MCF 10A (cell line): ENCODE data around the gene PP2D1. TPM values are rescaled to one million over a fixed set of nuclear protein-coding genes. Genes with fewer than 3 reads are reported as not detected.

Experiments used
- BruUV-seq: library from RNA; stranded (reverse); fragments of 400-500 nt; replicated peaks from 2 replicates; lab custom pipeline; 2021; lab: Mats Ljungman, UMichigan
- CTCF ChIA-PET: fragments of 300-600 bp; sonication (Branson Sonifier 250); formaldehyde crosslinking; extraction: SDS; loops from one replicate; lab custom pipeline; 2021; ENCODE audit warnings: antibody characterized with exemption, inconsistent platforms; lab: Yijun Ruan, JAX
- POLR2A ChIA-PET: fragments of 300-600, 350-650 bp; sonication (Branson Sonifier 250); formaldehyde crosslinking; extraction: SDS; loops from one replicate; lab custom pipeline; 2020; ENCODE audit warnings: antibody characterized with exemption, inconsistent platforms; lab: Yijun Ruan, JAX
- DNase-seq: peaks from one replicate; pipeline ENCODE4 v3.0.0-alpha.2; 2018; ENCODE audit not compliant: unreplicated experiment
- H3K27ac Mint-ChIP-seq: one replicate; pipeline ENCODE4 v1.8.0; 2022; ENCODE audit warnings: mild to moderate bottlenecking, low read depth, mixed read lengths; ENCODE audit not compliant: unreplicated experiment
- H3K27me3 Mint-ChIP-seq: one replicate; pipeline ENCODE4 v1.8.0; 2022; ENCODE audit warnings: mixed read lengths; ENCODE audit not compliant: insufficient read depth, unreplicated experiment
- H3K36me3 Mint-ChIP-seq: one replicate; pipeline ENCODE4 v1.8.0; 2022; ENCODE audit warnings: mild to moderate bottlenecking, moderate library complexity, mixed read lengths; ENCODE audit not compliant: insufficient read depth, unreplicated experiment
- H3K4me1 Mint-ChIP-seq: one replicate; pipeline ENCODE4 v1.8.0; 2022; ENCODE audit warnings: mixed read lengths; ENCODE audit not compliant: insufficient read depth, unreplicated experiment
- H3K4me3 Mint-ChIP-seq: one replicate; pipeline ENCODE4 v1.8.0; 2022; ENCODE audit warnings: mild to moderate bottlenecking, moderate library complexity, mixed read lengths; ENCODE audit not compliant: unreplicated experiment
- H3K9me3 Mint-ChIP-seq: one replicate; pipeline ENCODE4 v1.8.0; 2022; ENCODE audit warnings: mixed read lengths; ENCODE audit not compliant: unreplicated experiment
- CTCF ChIP-seq: fragments of 200-600 bp; IDR thresholded peaks from one replicate; pipeline ENCODE4 v1.8.0; 2022; ENCODE audit warnings: antibody characterized with exemption, mild to moderate bottlenecking; ENCODE audit not compliant: unreplicated experiment
- intact Hi-C: fragments of 100-400 bp; cut with micrococcal nuclease; formaldehyde crosslinking; loops from 2 replicates; pipeline ENCODE4 v1.14.1; 2022
- total RNA-seq: library from RNA; stranded (reverse); gene quantifications from 2 replicates; pipeline ENCODE4 v1.2.3, GENCODE V29; 2022

Gene PP2D1
- total RNA-seq, 1 experiment from 2014 or later: not detected

- Mint-ChIP-seq H3K36me3 (peaks cover 56% of the 10 kb centered on the region), H3K27me3 (no peaks in the 10 kb centered on the region), H3K9me3 (no peaks in the 10 kb centered on the region), H3K27ac (no peak overlapping the region), H3K4me1 (peaks cover 16% of the 10 kb centered on the region), H3K4me3 (no peak overlapping the region)
- peak; percentile 73 for DNase-seq
- POLR2A ChIA-PET: interaction anchor here (1.3 kb wide), 1 partner anchor 27 kb away, joined by 3 read pairs; no protein-coding TSS in a partner anchor
- BruUV-seq: no TSS peak
- CTCF ChIA-PET: interaction anchor here (0.7 kb wide), 1 partner anchor 169 kb away, joined by 3 read pairs; no protein-coding TSS in a partner anchor
- TF ChIP-seq CTCF: no peak
- intact Hi-C loops: no loop called here
Observed at GRCh38 chr3:19972054-19972453, 40.0 kb downstream of the PP2D1 start.

GRCh38 chr3:19970327-19970726 lies 41.7 kb downstream of the PP2D1 start:
- intact Hi-C loops: no loop called here
- ChIA-PET CTCF (no interaction called here), POLR2A (interaction anchor here (0.6 kb wide), 1 partner anchor 372 kb away, joined by 3 read pairs; no protein-coding TSS in a partner anchor)
- TF ChIP-seq CTCF: no peak
- H3K27ac Mint-ChIP-seq: no peak overlapping the region
- no peaks in the 10 kb centered on the region for H3K27me3 Mint-ChIP-seq
- H3K4me3 Mint-ChIP-seq: no peak overlapping the region
- DNase-seq: no peak
- peaks cover 38% of the 10 kb centered on the region for H3K36me3 Mint-ChIP-seq
- BruUV-seq: no TSS peak
- H3K4me1 Mint-ChIP-seq: peaks cover 22% of the 10 kb centered on the region
- no peaks in the 10 kb centered on the region for H3K9me3 Mint-ChIP-seq

GRCh38 chr3:19967812-19968211 lies 44.3 kb downstream of the PP2D1 start:
- DNase-seq: no peak
- no peaks in the 10 kb centered on the region for H3K9me3 Mint-ChIP-seq
- H3K4me1 Mint-ChIP-seq: peaks cover 22% of the 10 kb centered on the region
- peaks cover 20% of the 10 kb centered on the region for H3K36me3 Mint-ChIP-seq
- no peak overlapping the region for H3K4me3 Mint-ChIP-seq
- BruUV-seq: no TSS peak
- no peak overlapping the region for H3K27ac Mint-ChIP-seq
- ChIA-PET CTCF (no interaction called here), POLR2A (no interaction called here)
- intact Hi-C loops: no loop called here
- TF ChIP-seq CTCF: no peak
- no peaks in the 10 kb centered on the region for H3K27me3 Mint-ChIP-seq

- Mint-ChIP-seq H3K9me3 (no peaks in the 10 kb centered on the region), H3K36me3 (peaks cover 26% of the 10 kb centered on the region), H3K27me3 (no peaks in the 10 kb centered on the region), H3K4me1 (peaks cover 16% of the 10 kb centered on the region), H3K4me3 (no peak overlapping the region), H3K27ac (no peak overlapping the region)
- no peak for DNase-seq
- ChIA-PET POLR2A (no interaction called here), CTCF (no interaction called here)
- BruUV-seq: no TSS peak
- intact Hi-C loops: no loop called here
- no peak for TF ChIP-seq CTCF
Observed at GRCh38 chr3:19967208-19967607, 44.9 kb downstream of the PP2D1 start.
